Measurements from ENCODE around the gene NAT16. TPM values are rescaled to one million over a fixed set of nuclear protein-coding genes. Genes with fewer than 3 reads are reported as not detected.

Gene NAT16
- total RNA-seq, 2 donors from 2014 or later = 0.26 TPM; not detected in 1

GRCh38 chr7:101189109-101189508 lies 9.0 kb upstream of the NAT16 start:
- H3K4me3 ChIP-seq = no peak overlapping the region
- TF ChIP-seq POLR2A (IDR thresholded peaks at IDR 0.05) = no peak
- TF ChIP-seq, protein P1, sequence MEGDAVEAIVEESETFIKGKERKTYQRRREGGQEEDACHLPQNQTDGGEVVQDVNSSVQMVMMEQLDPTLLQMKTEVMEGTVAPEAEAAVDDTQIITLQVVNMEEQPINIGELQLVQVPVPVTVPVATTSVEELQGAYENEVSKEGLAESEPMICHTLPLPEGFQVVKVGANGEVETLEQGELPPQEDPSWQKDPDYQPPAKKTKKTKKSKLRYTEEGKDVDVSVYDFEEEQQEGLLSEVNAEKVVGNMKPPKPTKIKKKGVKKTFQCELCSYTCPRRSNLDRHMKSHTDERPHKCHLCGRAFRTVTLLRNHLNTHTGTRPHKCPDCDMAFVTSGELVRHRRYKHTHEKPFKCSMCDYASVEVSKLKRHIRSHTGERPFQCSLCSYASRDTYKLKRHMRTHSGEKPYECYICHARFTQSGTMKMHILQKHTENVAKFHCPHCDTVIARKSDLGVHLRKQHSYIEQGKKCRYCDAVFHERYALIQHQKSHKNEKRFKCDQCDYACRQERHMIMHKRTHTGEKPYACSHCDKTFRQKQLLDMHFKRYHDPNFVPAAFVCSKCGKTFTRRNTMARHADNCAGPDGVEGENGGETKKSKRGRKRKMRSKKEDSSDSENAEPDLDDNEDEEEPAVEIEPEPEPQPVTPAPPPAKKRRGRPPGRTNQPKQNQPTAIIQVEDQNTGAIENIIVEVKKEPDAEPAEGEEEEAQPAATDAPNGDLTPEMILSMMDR (IDR thresholded peaks at IDR 0.05) = no peak
- no peak overlapping the region for H3K27ac ChIP-seq
- intact Hi-C loops (cut with DNase I) = no loop called here
- 70 to 71% methylated on average over 8 of the region's 8 CpGs for WGBS, 2 donors
- no peaks in the 10 kb centered on the region for H3K36me3 ChIP-seq (replicated peaks in 1 of 2; ENCODE audit: insufficient read depth in 1 of 2, low read depth in 2 of 2)
- peaks cover 6% of the 10 kb centered on the region for H3K4me1 ChIP-seq
- H3K9me3 ChIP-seq = no peaks in the 10 kb centered on the region
- H3K27me3 ChIP-seq = no peaks in the 10 kb centered on the region
- ATAC-seq (no peak), DNase-seq (no peak)

GRCh38 chr7:101186844-101187428 lies 6.8 kb upstream of the NAT16 start:
- Histone ChIP-seq H3K4me3 (no peak overlapping the region), H3K27ac (no peak overlapping the region), H3K27me3 (no peaks in the 10 kb centered on the region), H3K4me1 (no peaks in the 10 kb centered on the region), H3K9me3 (no peaks in the 10 kb centered on the region), H3K36me3 (replicated peaks in 1 of 2; ENCODE audit: insufficient read depth in 1 of 2, low read depth in 2 of 2) (no peaks in the 10 kb centered on the region)
- WGBS, 2 donors = 78 to 83% methylated on average over 4 of the region's 4 CpGs
- DNase-seq = no peak
- no peak for ATAC-seq
- intact Hi-C loops (cut with DNase I) = no loop called here
- TF ChIP-seq POLR2A (IDR thresholded peaks at IDR 0.05) = no peak
- TF ChIP-seq, protein P1 (IDR thresholded peaks at IDR 0.05) = no peak

DNA sequence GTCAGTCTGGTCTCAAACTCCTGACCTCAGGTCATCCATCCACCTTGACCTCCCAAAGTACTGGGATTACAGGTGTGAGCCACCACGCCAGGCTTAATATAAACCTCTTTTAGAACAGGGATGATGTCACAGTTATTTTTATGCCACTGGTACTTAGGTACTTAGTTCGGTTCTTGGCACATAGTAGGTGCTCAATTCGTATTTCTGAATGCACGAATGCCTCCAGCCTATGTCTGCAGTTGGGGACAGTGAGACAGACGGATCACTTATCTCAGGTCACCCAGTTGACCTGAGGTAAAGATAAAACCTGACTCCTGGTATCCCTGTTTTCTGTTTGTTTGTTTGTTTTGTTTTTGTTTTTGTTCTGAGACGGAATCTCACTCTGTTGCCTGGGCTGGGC lies 6.1 kb upstream of the NAT16 start:
- no peak overlapping the region for H3K27ac ChIP-seq
- DNase-seq (no peak), ATAC-seq (no peak)
- no peaks in the 10 kb centered on the region for H3K9me3 ChIP-seq
- WGBS, 2 donors = 38 to 52% methylated on average over 6 of the region's 6 CpGs
- no peaks in the 10 kb centered on the region for H3K4me1 ChIP-seq
- intact Hi-C loops (cut with DNase I) = no loop called here
- no peak overlapping the region for H3K4me3 ChIP-seq
- TF ChIP-seq, protein P1 (IDR thresholded peaks at IDR 0.05) = no peak
- no peak for TF ChIP-seq POLR2A (IDR thresholded peaks at IDR 0.05)
- peaks cover 0 to 3% of the 10 kb centered on the region in 2 donors for H3K27me3 ChIP-seq
- no peaks in the 10 kb centered on the region for H3K36me3 ChIP-seq (replicated peaks in 1 of 2; ENCODE audit: insufficient read depth in 1 of 2, low read depth in 2 of 2)

DNA sequence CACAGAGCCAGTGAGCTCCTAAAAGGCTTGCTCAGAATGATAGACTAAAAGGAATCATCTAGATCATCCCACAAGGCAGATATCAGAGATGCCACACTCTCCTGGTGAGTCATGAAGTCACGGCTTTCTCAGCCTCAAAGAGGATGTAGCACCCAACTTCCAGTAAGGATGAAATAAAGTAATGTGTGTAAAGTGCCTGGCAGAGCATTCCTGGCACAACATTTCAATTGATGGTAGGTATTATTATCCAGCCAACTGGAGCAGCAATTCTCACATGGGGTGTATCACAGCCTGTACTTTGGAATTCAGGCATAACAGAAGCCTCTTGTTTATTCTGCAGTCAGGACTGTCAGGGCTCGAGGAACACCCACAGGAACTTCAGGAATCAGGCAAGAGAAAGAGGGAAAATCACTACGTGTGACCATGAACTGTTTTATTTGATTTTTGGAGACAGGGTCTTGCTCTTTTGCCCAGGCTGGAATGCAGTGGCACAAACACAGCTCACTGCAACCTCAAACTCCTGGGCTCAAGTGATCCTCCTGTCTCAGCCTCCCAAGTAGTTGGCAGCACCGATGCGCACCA lies 5.3 kb upstream of the NAT16 start:
- Histone ChIP-seq H3K9me3 (no peaks in the 10 kb centered on the region), H3K4me1 (peaks cover under 1% of the 10 kb centered on the region), H3K27ac (no peak overlapping the region), H3K4me3 (no peak overlapping the region), H3K36me3 (replicated peaks in 1 of 2; ENCODE audit: insufficient read depth in 1 of 2, low read depth in 2 of 2) (no peaks in the 10 kb centered on the region), H3K27me3 (peaks cover 0 to 10% of the 10 kb centered on the region in 2 donors)
- intact Hi-C loops (cut with DNase I) = no loop called here
- no peak for TF ChIP-seq POLR2A (IDR thresholded peaks at IDR 0.05)
- TF ChIP-seq, protein P1 (IDR thresholded peaks at IDR 0.05) = no peak
- WGBS, 2 donors = 49 to 52% methylated on average over 5 of the region's 5 CpGs
- DNase-seq (no peak), ATAC-seq (no peak)

- Histone ChIP-seq H3K4me3 (no peak overlapping the region), H3K4me1 (peaks cover 15% of the 10 kb centered on the region), H3K9me3 (no peaks in the 10 kb centered on the region), H3K27me3 (peaks cover 0 to 54% of the 10 kb centered on the region in 2 donors), H3K36me3 (replicated peaks in 1 of 2; ENCODE audit: insufficient read depth in 1 of 2, low read depth in 2 of 2) (no peaks in the 10 kb centered on the region), H3K27ac (no peak overlapping the region)
- 0 to 3% methylated on average over 2 to 22 of the region's 27 CpGs for WGBS, 2 donors
- ATAC-seq (no peak), DNase-seq (no peak)
- TF ChIP-seq, protein P1 (IDR thresholded peaks at IDR 0.05) = no peak
- no peak for TF ChIP-seq POLR2A (IDR thresholded peaks at IDR 0.05)
- intact Hi-C loops (cut with DNase I) = no loop called here
Measured at GRCh38 chr7:101179713-101180112, 380 bp downstream of the NAT16 start.

Data from body of pancreas (tissue), 4 donors.